ENCODE results near the gene INTS4.

The INTS4 gene

GRCh38 chr11:77833302-77833701 lies 161.2 kb downstream of the INTS4 start:
- DNase-seq (ENCODE audit: insufficient read length): no peak
- TF ChIP-seq TAF1 (IDR thresholded peaks at IDR 0.05; ENCODE audit: borderline replicate concordance, low read depth, low read length) (no peak), POLR2A (IDR thresholded peaks at IDR 0.05; ENCODE audit: low read depth, low read length) (no peak), POLR2AphosphoS5 (IDR thresholded peaks at IDR 0.05; ENCODE audit: low read depth, low read length) (no peak)
- FAIRE-seq: no peak

- no peak for FAIRE-seq
- TF ChIP-seq POLR2AphosphoS5 (IDR thresholded peaks at IDR 0.05; ENCODE audit: low read depth, low read length): no peak
- no peak for DNase-seq (ENCODE audit: insufficient read length)
These were observed 165.5 kb downstream of the INTS4 start for GRCh38 chr11:77828926-77829325.
